Chondrocyte (in vitro differentiated cells): ENCODE data around the gene TCTN1. TPM values are rescaled to one million over a fixed set of nuclear protein-coding genes. Genes with fewer than 3 reads are reported as not detected.
"Not testable (repeated sequence)": the region's sequence is repeated elsewhere in the genome, so short reads cannot be mapped to it uniquely, and the experiment has no call there.

Experiments used
- DNase-seq: peaks from one replicate; pipeline ENCODE4 v3.0.0; 2021; ENCODE audit warnings: mixed read lengths, low spot score
- H3K27ac Mint-ChIP-seq: one replicate; pipeline ENCODE4 v1.8.0; 2021; ENCODE audit warnings: mild to moderate bottlenecking, moderate library complexity, mixed read lengths; ENCODE audit not compliant: unreplicated experiment
- H3K27me3 Mint-ChIP-seq: 2 replicates; pipeline ENCODE4 v1.8.0; 2021; ENCODE audit warnings: low read depth, mixed read lengths
- H3K36me3 Mint-ChIP-seq: 2 replicates; pipeline ENCODE4 v1.8.0; 2021; ENCODE audit warnings: low read depth, mixed read lengths
- H3K4me1 Mint-ChIP-seq: 2 replicates; pipeline ENCODE4 v1.8.0; 2021; ENCODE audit warnings: low read depth, mild to moderate bottlenecking, mixed read lengths
- H3K4me3 Mint-ChIP-seq: one replicate; pipeline ENCODE4 v1.8.0; 2021; ENCODE audit warnings: mild to moderate bottlenecking, moderate library complexity, mixed read lengths; ENCODE audit not compliant: unreplicated experiment
- H3K9me3 Mint-ChIP-seq: 2 replicates; pipeline ENCODE4 v1.8.0; 2021; ENCODE audit warnings: low read depth, mixed read lengths
- total RNA-seq: library from RNA; stranded (reverse); gene quantifications from 3 replicates; pipeline ENCODE4 v1.2.1, GENCODE V29; 2021
- TF ChIP-seq, protein P1 (sequence below): fragments of 200-600 bp; sonication (generic); IDR thresholded peaks from 2 replicates; pipeline ENCODE4 v1.5.0; 2021; ENCODE audit warnings: antibody characterized with exemption, mild to moderate bottlenecking, moderate library complexity

Gene TCTN1
- total RNA-seq, 1 donor from 2014 or later, result 32.9 TPM

DNA sequence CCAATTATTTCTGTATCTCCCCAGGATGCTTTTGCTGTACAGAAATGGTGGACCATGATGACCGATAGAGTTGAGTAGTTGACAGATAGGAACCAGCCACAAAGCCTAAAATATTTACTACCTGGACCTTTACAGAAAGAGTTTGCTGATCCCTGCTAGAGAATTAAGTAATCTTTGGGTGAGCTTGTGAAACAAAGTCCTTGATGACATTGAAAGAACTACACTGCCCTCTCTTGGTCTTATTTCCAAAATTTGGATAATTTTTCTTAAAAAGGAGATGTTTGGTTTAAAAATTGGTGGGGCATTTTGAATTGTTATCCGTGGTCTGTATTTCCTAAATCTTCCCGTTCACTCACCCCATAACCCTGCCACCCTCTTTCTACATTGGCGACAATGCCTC is 13.7 kb upstream of the TCTN1 start:
- Mint-ChIP-seq H3K4me1 (no peaks in the 10 kb centered on the region), H3K27me3 (no peaks in the 10 kb centered on the region), H3K4me3 (no peak overlapping the region), H3K36me3 (no peaks in the 10 kb centered on the region), H3K27ac (no peak overlapping the region), H3K9me3 (no peaks in the 10 kb centered on the region)
- TF ChIP-seq, protein P1, sequence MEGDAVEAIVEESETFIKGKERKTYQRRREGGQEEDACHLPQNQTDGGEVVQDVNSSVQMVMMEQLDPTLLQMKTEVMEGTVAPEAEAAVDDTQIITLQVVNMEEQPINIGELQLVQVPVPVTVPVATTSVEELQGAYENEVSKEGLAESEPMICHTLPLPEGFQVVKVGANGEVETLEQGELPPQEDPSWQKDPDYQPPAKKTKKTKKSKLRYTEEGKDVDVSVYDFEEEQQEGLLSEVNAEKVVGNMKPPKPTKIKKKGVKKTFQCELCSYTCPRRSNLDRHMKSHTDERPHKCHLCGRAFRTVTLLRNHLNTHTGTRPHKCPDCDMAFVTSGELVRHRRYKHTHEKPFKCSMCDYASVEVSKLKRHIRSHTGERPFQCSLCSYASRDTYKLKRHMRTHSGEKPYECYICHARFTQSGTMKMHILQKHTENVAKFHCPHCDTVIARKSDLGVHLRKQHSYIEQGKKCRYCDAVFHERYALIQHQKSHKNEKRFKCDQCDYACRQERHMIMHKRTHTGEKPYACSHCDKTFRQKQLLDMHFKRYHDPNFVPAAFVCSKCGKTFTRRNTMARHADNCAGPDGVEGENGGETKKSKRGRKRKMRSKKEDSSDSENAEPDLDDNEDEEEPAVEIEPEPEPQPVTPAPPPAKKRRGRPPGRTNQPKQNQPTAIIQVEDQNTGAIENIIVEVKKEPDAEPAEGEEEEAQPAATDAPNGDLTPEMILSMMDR, result peak; percentile 85
- DNase-seq, result no peak

DNA sequence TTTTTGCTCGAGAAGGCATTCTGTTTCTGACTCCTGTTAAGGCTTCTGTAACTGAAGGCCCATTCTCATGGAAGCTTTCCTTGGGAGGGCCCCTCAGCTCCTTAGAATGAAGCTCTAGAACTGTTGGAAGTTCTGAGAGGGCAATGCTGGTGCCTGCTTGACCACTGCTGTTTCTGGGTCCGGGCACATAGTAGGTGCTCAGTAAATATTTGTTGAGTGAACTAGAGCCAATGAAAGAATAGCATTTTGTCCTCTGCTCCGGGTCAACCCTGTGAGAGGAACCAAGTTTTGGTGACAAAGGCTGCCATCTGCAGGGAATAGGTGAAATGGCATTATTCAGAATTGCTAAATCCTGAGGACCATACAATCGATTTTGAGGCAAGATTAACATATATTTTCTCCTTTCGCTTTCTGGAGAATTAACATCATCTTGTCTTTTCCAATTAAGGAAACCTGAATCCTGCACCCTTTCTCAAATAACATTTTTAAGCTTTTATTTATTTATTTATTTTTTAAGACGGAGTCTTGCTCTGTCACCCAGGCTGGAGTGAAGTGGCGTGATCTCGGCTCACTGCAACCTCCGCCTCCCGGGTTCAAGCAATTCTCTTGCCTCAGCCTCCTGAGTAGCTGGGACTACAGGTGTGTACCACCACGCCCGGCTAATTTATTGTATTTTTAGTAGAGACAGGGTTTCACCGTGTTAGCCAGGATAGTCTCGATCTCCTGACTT is 11.7 kb upstream of the TCTN1 start:
- H3K27ac Mint-ChIP-seq, DNase-seq, H3K36me3 Mint-ChIP-seq, H3K9me3 Mint-ChIP-seq, H3K4me3 Mint-ChIP-seq, H3K4me1 Mint-ChIP-seq, H3K27me3 Mint-ChIP-seq: not testable (repeated sequence)
- TF ChIP-seq, protein P1, result peak; percentile 88

DNA sequence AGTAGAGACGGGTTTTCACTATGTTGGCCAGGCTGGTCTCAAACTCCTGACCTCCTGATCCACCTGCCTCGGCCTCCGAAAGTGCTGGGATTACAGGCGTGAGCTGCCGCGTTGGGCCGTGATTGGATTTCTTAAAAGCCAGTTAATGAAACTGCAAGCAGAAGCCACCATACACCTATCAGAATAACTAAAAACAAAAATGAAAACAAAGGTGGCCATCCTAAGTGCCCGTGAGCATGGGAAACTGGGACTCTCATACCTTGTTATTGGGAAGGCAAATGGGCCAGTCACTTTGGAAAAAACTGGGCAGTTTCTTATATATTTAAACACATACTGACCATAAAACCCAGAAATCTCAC is 7.7 kb upstream of the TCTN1 start:
- no peak overlapping the region for H3K4me3 Mint-ChIP-seq
- H3K27me3 Mint-ChIP-seq, result no peaks in the 10 kb centered on the region
- no peaks in the 10 kb centered on the region for H3K9me3 Mint-ChIP-seq
- no peak overlapping the region for H3K27ac Mint-ChIP-seq
- H3K4me1 Mint-ChIP-seq, result no peaks in the 10 kb centered on the region
- TF ChIP-seq, protein P1, result no peak
- H3K36me3 Mint-ChIP-seq, result no peaks in the 10 kb centered on the region
- DNase-seq, result no peak

DNA sequence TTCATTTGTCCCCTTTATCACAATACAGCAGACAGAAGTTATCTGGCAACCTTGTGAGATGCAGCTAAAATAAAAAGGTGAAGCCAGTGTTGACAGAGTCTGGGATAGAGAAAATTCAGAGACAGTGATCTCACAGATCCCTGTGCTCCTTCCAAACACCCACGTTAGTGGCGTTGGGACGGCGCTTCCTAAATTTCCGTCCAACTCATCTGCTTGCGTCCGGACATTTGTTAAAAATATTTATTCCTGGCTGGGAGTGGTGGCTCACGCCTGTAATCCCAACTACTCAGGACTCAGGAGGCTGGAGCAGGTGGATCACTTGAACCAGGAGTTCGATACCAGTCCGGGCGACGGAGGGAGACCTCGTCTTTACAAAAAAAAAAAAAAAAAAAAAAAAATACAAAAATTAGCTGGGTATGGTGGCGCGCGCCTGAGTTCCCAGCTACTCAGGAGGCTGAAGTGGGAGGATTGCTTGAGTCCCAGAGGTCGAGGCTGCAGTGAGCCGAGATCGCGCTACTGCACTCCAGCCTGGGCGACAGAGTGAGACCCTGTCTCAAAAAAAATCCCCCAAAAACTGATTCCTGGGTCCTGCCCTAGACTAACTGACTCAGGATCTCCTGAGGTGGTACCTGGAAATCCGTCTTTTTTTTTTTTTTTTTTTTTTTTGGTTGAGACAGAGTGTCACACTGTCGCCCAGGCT is 708 bp upstream of the TCTN1 start:
- DNase-seq, result no peak
- TF ChIP-seq, protein P1, result no peak
- peak overlapping the region; percentile 84 for H3K4me3 Mint-ChIP-seq
- H3K36me3 Mint-ChIP-seq, result peaks cover 1% of the 10 kb centered on the region
- peak overlapping the region; percentile 78 for H3K27ac Mint-ChIP-seq
- H3K27me3 Mint-ChIP-seq, result no peaks in the 10 kb centered on the region
- no peaks in the 10 kb centered on the region for H3K9me3 Mint-ChIP-seq
- peaks cover 8% of the 10 kb centered on the region for H3K4me1 Mint-ChIP-seq

DNA sequence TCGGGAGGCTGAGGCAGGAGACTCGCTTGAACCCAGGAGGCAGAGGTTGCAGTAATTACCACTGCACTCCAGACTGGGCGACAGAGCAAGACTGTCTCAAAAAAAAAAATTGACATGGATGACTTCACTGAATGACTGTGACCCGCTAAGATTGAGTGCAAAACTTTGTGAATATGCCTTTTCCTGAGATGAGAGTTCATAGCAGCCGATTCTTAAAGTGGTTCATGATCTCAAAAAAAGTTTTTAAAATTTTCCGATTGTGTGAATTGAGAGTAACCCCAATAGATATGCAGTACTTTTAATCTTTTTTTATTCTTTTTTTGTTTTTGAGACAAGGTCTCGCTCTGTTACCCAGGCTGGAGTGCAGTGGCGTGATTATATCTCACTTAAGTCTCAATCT is 1.2 kb downstream of the TCTN1 start:
- Mint-ChIP-seq H3K27ac (no peak overlapping the region), H3K4me1 (peaks cover 8% of the 10 kb centered on the region), H3K9me3 (no peaks in the 10 kb centered on the region), H3K4me3 (peak overlapping the region; percentile 33), H3K36me3 (peaks cover 1% of the 10 kb centered on the region), H3K27me3 (no peaks in the 10 kb centered on the region)
- TF ChIP-seq, protein P1, result no peak
- no peak for DNase-seq
